ENCODE data around the gene PCDH1. TPM values are rescaled to one million over a fixed set of nuclear protein-coding genes. Genes with fewer than 3 reads are reported as not detected.

Gene PCDH1
- total RNA-seq, 2 donors from 2014 or later: 24.9 to 31.3 TPM

GRCh38 chr5:141851195-141851874, 26.9 kb downstream of the PCDH1 start:
- WGBS, 2 donors: 90 to 94% methylated on average over 9 to 10 of the region's 10 CpGs
- Histone ChIP-seq H3K27ac (peak overlapping the region in 3 of 4 donors; percentile 59 to 96 (median 92)), H3K27me3 (no peaks in the 10 kb centered on the region), H3K4me1 (peaks cover 26% of the 10 kb centered on the region), H3K36me3 (replicated peaks in 1 of 2; ENCODE audit: insufficient read depth in 1 of 2, low read depth in 2 of 2) (no peaks in the 10 kb centered on the region), H3K9me3 (no peaks in the 10 kb centered on the region), H3K4me3 (no peak overlapping the region)
- ATAC-seq (no peak), DNase-seq (no peak)
- intact Hi-C loops (cut with DNase I): no loop called here
- no peak for TF ChIP-seq CTCF (IDR thresholded peaks at IDR 0.05)
- no peak for TF ChIP-seq POLR2A (IDR thresholded peaks at IDR 0.05)

GRCh38 chr5:141850786-141851185, 27.4 kb downstream of the PCDH1 start:
- Histone ChIP-seq H3K4me3 (no peak overlapping the region), H3K27ac (peak overlapping the region; percentile 59 to 96 (median 94)), H3K36me3 (replicated peaks in 1 of 2; ENCODE audit: insufficient read depth in 1 of 2, low read depth in 2 of 2) (no peaks in the 10 kb centered on the region), H3K9me3 (no peaks in the 10 kb centered on the region), H3K4me1 (peaks cover 23% of the 10 kb centered on the region), H3K27me3 (no peaks in the 10 kb centered on the region)
- DNase-seq: no peak
- ATAC-seq: no peak
- TF ChIP-seq POLR2A (IDR thresholded peaks at IDR 0.05) (no peak), CTCF (IDR thresholded peaks at IDR 0.05) (no peak)
- WGBS, 2 donors: 0 to 39% methylated on average over 1 to 8 of the region's 10 CpGs
- intact Hi-C loops (cut with DNase I): no loop called here

GRCh38 chr5:141850244-141850768, 27.9 kb downstream of the PCDH1 start:
- Histone ChIP-seq H3K4me3 (peak overlapping the region; percentile 7 to 39), H3K9me3 (no peaks in the 10 kb centered on the region), H3K36me3 (replicated peaks in 1 of 2; ENCODE audit: insufficient read depth in 1 of 2, low read depth in 2 of 2) (no peaks in the 10 kb centered on the region), H3K27ac (peak overlapping the region; percentile 92 to 98 (median 96)), H3K27me3 (no peaks in the 10 kb centered on the region), H3K4me1 (peaks cover 21% of the 10 kb centered on the region)
- DNase-seq (peak; percentile 55 to 62 (median 57)), ATAC-seq (peak; percentile 47)
- TF ChIP-seq POLR2A (IDR thresholded peaks at IDR 0.05) (no peak), CTCF (IDR thresholded peaks at IDR 0.05) (peak in 1 of 7 experiments; percentile 4)
- 0% methylated on average over 24 to 29 of the region's 36 CpGs for WGBS, 2 donors
- intact Hi-C loops (cut with DNase I): no loop called here

GRCh38 chr5:141849415-141850243, 28.6 kb downstream of the PCDH1 start:
- DNase-seq (peak; percentile 95 to 97 (median 96)), ATAC-seq (peak; percentile 90)
- WGBS, 2 donors: 0 to 1% methylated on average over 15 to 69 of the region's 73 CpGs
- Histone ChIP-seq H3K27me3 (no peaks in the 10 kb centered on the region), H3K27ac (peak overlapping the region; percentile 92 to 98 (median 96)), H3K4me1 (peaks cover 21% of the 10 kb centered on the region), H3K4me3 (peak overlapping the region; percentile 7 to 39), H3K9me3 (no peaks in the 10 kb centered on the region), H3K36me3 (replicated peaks in 1 of 2; ENCODE audit: insufficient read depth in 1 of 2, low read depth in 2 of 2) (no peaks in the 10 kb centered on the region)
- peak; percentile 74 to 94 (median 93) for TF ChIP-seq POLR2A (IDR thresholded peaks at IDR 0.05)
- peak in 3 of 7 experiments; percentile 2 to 41 (median 25) for TF ChIP-seq CTCF (IDR thresholded peaks at IDR 0.05)
- intact Hi-C loops (cut with DNase I): no loop called here

Measured in body of pancreas (tissue), 4 donors.